ENCODE data around the gene E4F1. TPM values are rescaled to one million over a fixed set of nuclear protein-coding genes. Genes with fewer than 3 reads are reported as not detected.

E4F1 gene
- total and polyA plus RNA-seq, 7 donors: 11.1 to 22.9 (median 16.8) TPM

DNA sequence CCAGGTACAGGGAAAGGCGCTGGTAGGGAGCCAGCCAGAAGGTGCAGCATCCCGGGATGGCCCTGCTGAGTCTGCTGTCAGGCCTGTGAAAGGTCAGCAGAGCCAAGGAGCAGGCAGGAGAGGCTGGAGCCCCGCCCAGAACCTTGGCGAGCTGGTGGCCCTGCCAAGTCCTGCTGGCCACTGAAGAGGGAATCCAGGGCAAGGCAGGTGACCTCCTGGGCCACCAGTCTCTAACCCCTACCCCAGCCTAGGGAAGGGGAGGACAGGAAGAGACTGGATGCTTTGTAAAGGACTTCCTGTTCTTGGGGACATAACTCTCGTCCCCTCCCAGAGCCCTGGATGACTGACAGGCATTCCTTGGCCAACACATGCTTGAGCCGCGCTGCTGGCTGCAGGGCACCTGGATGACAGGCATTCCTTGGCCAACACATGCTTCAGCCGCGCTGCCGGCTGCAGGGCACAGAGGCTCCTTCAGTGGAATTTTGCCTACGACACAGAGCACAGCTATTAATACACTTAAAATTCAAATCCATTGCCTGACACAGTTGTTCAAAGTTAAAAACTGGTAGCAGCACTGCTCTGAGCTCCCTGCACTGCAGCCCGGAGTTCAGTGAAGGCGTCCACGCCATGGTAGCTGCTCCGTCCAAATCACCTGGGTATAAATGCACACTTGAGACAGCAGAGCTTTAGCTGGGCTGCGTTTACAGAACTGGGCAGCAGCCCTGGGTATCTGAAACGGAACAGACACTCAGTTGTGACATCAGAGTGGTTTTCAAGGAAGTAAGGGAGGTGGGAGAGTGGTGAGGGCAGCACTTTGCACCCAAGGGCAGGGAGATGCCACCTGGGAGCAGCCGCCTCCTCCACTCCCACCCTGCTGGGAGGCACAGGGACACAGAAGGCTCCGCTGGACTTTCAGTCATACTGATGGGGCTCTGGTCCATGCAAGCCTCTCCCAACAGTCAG is 10.7 kb upstream of the E4F1 start:
- TF ChIP-seq, protein P1, sequence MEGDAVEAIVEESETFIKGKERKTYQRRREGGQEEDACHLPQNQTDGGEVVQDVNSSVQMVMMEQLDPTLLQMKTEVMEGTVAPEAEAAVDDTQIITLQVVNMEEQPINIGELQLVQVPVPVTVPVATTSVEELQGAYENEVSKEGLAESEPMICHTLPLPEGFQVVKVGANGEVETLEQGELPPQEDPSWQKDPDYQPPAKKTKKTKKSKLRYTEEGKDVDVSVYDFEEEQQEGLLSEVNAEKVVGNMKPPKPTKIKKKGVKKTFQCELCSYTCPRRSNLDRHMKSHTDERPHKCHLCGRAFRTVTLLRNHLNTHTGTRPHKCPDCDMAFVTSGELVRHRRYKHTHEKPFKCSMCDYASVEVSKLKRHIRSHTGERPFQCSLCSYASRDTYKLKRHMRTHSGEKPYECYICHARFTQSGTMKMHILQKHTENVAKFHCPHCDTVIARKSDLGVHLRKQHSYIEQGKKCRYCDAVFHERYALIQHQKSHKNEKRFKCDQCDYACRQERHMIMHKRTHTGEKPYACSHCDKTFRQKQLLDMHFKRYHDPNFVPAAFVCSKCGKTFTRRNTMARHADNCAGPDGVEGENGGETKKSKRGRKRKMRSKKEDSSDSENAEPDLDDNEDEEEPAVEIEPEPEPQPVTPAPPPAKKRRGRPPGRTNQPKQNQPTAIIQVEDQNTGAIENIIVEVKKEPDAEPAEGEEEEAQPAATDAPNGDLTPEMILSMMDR (IDR thresholded peaks at IDR 0.05): no peak
- Histone ChIP-seq H3K27me3 (ENCODE audit: insufficient read depth in 3 of 3, low read length in 2 of 3) (no peaks in the 10 kb centered on the region), H3K27ac (peak overlapping the region; percentile 90), H3K36me3 (ENCODE audit: insufficient read depth in 1 of 2, low read depth in 1 of 2) (peaks cover 0 to 23% of the 10 kb centered on the region in 2 donors), H3K4me3 (peak overlapping the region; percentile 84), H3K4me1 (peaks cover 41% of the 10 kb centered on the region), H3K9me3 (no peaks in the 10 kb centered on the region)
- WGBS, 3 donors: 25 to 40% (median 25%) methylated on average over 18 to 19 of the region's 19 CpGs
- peak; percentile 59 to 70 (median 64) for ATAC-seq
- DNase-seq: peak; percentile 72 to 93
- intact Hi-C loops (cut with DNase I): no loop called here

DNA sequence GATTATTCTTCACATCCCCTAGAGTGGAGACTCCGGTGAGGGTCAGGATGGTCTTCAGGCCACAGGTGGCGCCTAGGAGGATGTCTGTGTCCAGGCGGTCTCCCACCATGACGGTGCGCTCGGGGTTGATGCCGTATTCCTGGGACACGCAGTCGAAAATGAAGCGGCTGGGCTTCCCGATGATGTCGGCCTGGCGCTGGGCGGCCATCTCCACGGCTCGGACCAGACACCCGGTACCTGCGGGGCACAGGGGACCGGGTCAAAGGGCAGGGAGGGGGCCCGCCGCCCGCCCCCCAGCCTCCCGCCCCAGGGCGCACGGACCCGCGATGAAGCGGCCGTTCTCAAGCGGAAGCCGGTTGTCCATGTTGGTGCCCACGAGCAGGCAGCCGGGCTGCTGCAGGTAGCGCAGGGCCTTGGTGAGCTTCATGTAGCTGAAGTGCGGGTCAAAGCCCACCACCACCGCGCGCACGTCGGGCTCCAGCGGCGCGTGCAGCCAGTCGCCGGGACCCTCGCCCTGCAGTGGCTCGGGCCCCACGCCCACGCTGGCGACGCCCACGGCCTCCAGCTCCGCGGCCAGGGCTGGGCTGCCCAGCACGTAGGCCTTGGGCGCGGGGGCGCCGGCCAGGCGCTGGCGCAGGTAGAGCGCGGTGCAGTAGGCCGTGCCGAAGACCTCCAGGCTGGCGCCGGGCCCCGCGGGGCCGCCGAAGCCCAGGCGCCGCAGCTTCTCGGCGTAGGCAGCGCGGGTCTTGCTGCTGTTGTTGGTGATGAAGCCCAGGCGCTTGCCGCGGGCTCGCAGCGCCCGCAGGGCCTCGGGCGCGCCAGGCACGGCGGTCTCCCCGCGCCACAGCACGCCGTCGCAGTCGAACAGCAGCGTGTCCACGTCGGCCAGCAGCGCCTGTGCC is 9.3 kb upstream of the E4F1 start:
- H3K4me1 ChIP-seq: peaks cover 41% of the 10 kb centered on the region
- H3K36me3 ChIP-seq (ENCODE audit: insufficient read depth in 1 of 2, low read depth in 1 of 2): peaks cover 0 to 9% of the 10 kb centered on the region in 2 donors
- ATAC-seq: no peak
- no peaks in the 10 kb centered on the region for H3K9me3 ChIP-seq
- intact Hi-C loops (cut with DNase I): no loop called here
- TF ChIP-seq, protein P1 (IDR thresholded peaks at IDR 0.05): no peak
- H3K4me3 ChIP-seq: peak overlapping the region; percentile 84
- WGBS, 3 donors: 1% methylated on average over 51 to 98 of the region's 98 CpGs
- H3K27ac ChIP-seq: peak overlapping the region; percentile 90
- H3K27me3 ChIP-seq (ENCODE audit: insufficient read depth in 3 of 3, low read length in 2 of 3): no peaks in the 10 kb centered on the region
- no peak for DNase-seq

DNA sequence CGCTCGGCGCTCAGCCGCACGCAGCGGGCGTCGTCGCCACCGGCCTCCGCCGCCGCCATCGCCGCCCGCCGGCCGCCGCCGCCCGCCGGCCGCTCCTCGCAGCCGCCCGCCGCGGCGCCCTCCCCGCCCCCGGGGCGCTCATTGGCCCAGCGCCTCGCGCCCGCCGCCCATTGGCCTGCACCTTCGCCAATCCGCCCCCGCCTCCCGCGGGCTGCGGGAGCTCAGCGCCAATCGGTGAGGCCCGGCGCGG is 8.7 kb upstream of the E4F1 start, which contains the start of gene PGP:
TSS of gene PGP (minus strand) at position 122 of the 250 bp plus-strand sequence. CDS start at position 59, 63 bp downstream.
- peak within 1 kb of the TSS; percentile 91 for H3K27ac ChIP-seq
- WGBS, 3 donors: 0 to 1% (median 0%) methylated on average over 5 to 48 of the region's 48 CpGs
- peaks cover 41% of the 10 kb centered on the region for H3K4me1 ChIP-seq
- H3K36me3 ChIP-seq (ENCODE audit: insufficient read depth in 1 of 2, low read depth in 1 of 2): peaks cover 0 to 3% of the 10 kb centered on the region in 2 donors
- peak within 1 kb of the TSS; percentile 84 for H3K4me3 ChIP-seq
- TF ChIP-seq, protein P1 (IDR thresholded peaks at IDR 0.05): no peak
- no peaks in the 10 kb centered on the region for H3K27me3 ChIP-seq (ENCODE audit: insufficient read depth in 3 of 3, low read length in 2 of 3)
- intact Hi-C loops (cut with DNase I): no loop called here
- DNase-seq (no peak), ATAC-seq (peak; percentile 68 to 81 (median 74))
- H3K9me3 ChIP-seq: no peaks in the 10 kb centered on the region

DNA sequence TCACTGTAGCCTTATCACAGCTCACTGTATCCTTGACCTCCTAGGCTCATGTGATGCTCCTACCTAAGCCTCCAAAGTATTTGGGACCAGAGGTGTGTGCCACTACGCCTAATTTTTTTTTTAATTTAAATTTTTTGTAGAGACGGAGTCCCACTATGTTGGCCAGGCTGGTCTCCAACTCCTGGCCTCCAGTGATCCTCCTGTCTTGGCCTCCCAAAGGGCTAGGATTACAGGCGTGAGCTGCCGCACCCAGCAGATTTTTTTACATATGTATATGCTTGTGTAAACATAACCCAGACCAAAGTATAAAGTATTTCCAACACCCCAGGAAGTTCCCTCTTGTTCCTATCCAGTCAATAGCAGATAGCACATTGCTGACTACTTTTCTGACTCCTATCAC is 7.1 kb upstream of the E4F1 start:
- no peak for ATAC-seq
- H3K27ac ChIP-seq: peak overlapping the region; percentile 91

More for the DNA sequence above, 7.1 kb upstream of the E4F1 start:
- intact Hi-C loops (cut with DNase I): loop anchor here in 1 of 2 donors (5.0 kb wide), 1 partner anchor 36 kb away; the partner anchor contains the start of gene ECI1
- Histone ChIP-seq H3K4me1 (peaks cover 26% of the 10 kb centered on the region), H3K9me3 (no peaks in the 10 kb centered on the region), H3K27me3 (ENCODE audit: insufficient read depth in 3 of 3, low read length in 2 of 3) (no peaks in the 10 kb centered on the region), H3K36me3 (ENCODE audit: insufficient read depth in 1 of 2, low read depth in 1 of 2) (no peaks in the 10 kb centered on the region), H3K4me3 (peak overlapping the region; percentile 70)
- no peak for DNase-seq
- TF ChIP-seq, protein P1 (IDR thresholded peaks at IDR 0.05): no peak
- WGBS, 3 donors: 93 to 98% (median 95%) methylated on average over 4 of the region's 4 CpGs

Measured in psoas muscle (tissue), 8 donors.